Mucosa of gallbladder (tissue), 1 donor: ENCODE data around the gene PDLIM7. TPM values are rescaled to one million over a fixed set of nuclear protein-coding genes. Genes with fewer than 3 reads are reported as not detected.

Experiments
- total RNA-seq: library from RNA; stranded (reverse); gene quantifications from one replicate; pipeline ENCODE4 v1.2.1, GENCODE V29; 2021
- donor health status: DM: no; HTN: no; CAD: no.

Gene PDLIM7
- total RNA-seq, 1 donor from 2014 or later, result 227 TPM

Other genes with a start within 250 kb of the PDLIM7 start
- 61.0 TPM for gene RAB24, start 193.9 kb downstream of the PDLIM7 start, total RNA-seq
- 106 TPM for gene PRELID1, start 193.8 kb downstream of the PDLIM7 start, total RNA-seq
- 9.7 TPM for gene MXD3, start 185.7 kb downstream of the PDLIM7 start, total RNA-seq
- 184 TPM for gene LMAN2, start 145.9 kb downstream of the PDLIM7 start, total RNA-seq
- 46.3 TPM for gene RGS14, start 139.7 kb downstream of the PDLIM7 start, total RNA-seq
- 0.06 TPM for gene SLC34A1, start 113.2 kb downstream of the PDLIM7 start, total RNA-seq
- gene PFN3, start 96.9 kb downstream of the PDLIM7 start, total RNA-seq, result not detected
- 15.3 TPM for gene F12, start 88.0 kb downstream of the PDLIM7 start, total RNA-seq
- gene GRK6, start 70.9 kb downstream of the PDLIM7 start, total RNA-seq, result 39.5 TPM
- gene PRR7, start 50.8 kb downstream of the PDLIM7 start, total RNA-seq, result 7.8 TPM
- gene DBN1, start 24.0 kb downstream of the PDLIM7 start, total RNA-seq, result 89.0 TPM
- gene DOK3, start 12.2 kb upstream of the PDLIM7 start, total RNA-seq, result 12.8 TPM
- 84.8 TPM for gene DDX41, start 19.4 kb upstream of the PDLIM7 start, total RNA-seq
- 98.1 TPM for gene FAM193B, start 57.0 kb upstream of the PDLIM7 start, total RNA-seq
- gene TMED9, start 94.6 kb upstream of the PDLIM7 start, total RNA-seq, result 155 TPM
- gene B4GALT7, start 102.5 kb upstream of the PDLIM7 start, total RNA-seq, result 36.1 TPM